Measurements from ENCODE around the gene EPN2. TPM values are rescaled to one million over a fixed set of nuclear protein-coding genes. Genes with fewer than 3 reads are reported as not detected.

Gene EPN2
- total and polyA plus RNA-seq, 12 donors: 12.0 to 53.8 (median 22.5) TPM

DNA sequence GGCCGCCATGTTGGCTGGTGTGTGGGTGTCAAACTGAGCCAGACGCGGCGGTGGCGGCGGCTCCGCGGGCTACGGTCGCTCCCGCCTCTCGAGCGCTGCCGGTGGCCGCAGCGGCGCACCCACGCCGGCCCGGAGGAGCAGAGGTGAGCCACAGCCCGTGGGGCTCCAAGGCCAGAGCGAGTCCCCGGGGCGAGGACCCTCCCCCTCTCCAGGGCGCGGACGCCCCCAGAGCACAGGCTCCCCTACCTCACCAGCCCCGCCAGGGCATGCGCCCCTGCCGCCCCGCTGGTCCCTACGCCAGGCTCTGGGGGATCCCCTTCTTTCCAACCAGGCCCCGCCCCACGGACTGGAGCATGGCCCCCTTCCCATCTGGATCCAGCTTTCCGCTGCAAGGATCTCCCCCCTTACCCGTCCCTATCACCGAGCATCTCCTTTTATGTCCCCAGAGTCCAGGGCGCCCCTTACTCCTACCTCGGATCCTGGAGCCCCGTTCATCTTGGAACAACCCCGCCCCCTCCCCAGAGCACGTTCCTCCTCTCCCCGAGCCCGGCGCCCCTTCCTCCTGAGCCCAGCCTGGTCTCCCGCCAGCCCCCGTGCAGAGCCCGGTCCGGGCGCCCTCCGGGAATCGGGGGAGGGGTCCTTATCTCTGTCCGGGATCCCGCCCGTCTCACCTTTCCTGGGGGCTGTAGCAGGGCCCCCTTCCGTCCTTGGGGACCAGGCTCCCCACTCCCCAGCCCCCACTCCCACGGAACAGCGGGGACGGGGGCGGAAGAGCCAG lies 412 bp downstream of the EPN2 start:
- Histone ChIP-seq H3K4me3 (peak overlapping the region; percentile 49 to 99 (median 81)), H3K36me3 (replicated peaks in 1 of 2) (no peaks in the 10 kb centered on the region), H3K27me3 (no peaks in the 10 kb centered on the region), H3K9me3 (replicated peaks in 1 of 3) (no peaks in the 10 kb centered on the region), H3K27ac (peak overlapping the region in 4 of 5 donors; percentile 45 to 89 (median 63)), H3K4me1 (replicated peaks in 1 of 2) (peaks cover 0 to 13% of the 10 kb centered on the region in 2 donors)
- TF ChIP-seq, protein P1, sequence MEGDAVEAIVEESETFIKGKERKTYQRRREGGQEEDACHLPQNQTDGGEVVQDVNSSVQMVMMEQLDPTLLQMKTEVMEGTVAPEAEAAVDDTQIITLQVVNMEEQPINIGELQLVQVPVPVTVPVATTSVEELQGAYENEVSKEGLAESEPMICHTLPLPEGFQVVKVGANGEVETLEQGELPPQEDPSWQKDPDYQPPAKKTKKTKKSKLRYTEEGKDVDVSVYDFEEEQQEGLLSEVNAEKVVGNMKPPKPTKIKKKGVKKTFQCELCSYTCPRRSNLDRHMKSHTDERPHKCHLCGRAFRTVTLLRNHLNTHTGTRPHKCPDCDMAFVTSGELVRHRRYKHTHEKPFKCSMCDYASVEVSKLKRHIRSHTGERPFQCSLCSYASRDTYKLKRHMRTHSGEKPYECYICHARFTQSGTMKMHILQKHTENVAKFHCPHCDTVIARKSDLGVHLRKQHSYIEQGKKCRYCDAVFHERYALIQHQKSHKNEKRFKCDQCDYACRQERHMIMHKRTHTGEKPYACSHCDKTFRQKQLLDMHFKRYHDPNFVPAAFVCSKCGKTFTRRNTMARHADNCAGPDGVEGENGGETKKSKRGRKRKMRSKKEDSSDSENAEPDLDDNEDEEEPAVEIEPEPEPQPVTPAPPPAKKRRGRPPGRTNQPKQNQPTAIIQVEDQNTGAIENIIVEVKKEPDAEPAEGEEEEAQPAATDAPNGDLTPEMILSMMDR (IDR thresholded peaks at IDR 0.05): peak in 3 of 6 experiments; percentile 33 to 37 (median 36)
- peak in 1 of 2 donors; percentile 72 for TF ChIP-seq POLR2A (IDR thresholded peaks at IDR 0.05)
- intact Hi-C loops (cut with DNase I): no loop called here
- DNase-seq: peak in 6 of 7 donors; percentile 14 to 76 (median 46)
- WGBS, 4 donors: 0 to 2% (median 1%) methylated on average over 25 to 60 of the region's 60 CpGs

DNA sequence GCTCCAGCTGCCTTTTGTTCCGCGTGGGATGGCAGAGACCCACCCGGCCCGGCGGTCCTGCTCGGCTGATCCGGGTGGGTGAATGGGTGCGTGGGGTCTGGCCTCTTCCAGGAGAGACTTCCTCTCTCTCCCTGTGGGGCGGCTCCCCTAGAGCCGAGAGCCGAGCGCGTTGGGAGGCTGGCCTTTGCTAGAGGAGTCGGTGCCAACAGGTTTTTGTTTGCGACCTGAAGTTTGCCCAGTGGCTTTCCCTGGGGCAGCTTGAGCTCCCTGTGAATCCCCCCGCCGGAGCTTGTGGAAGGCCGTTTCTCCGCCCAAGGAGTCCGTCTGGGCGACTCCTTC lies 970 bp downstream of the EPN2 start:
- peak; percentile 31 to 63 (median 45) for DNase-seq
- TF ChIP-seq, protein P1 (IDR thresholded peaks at IDR 0.05): no peak
- TF ChIP-seq POLR2A (IDR thresholded peaks at IDR 0.05): no peak
- intact Hi-C loops (cut with DNase I): no loop called here

DNA sequence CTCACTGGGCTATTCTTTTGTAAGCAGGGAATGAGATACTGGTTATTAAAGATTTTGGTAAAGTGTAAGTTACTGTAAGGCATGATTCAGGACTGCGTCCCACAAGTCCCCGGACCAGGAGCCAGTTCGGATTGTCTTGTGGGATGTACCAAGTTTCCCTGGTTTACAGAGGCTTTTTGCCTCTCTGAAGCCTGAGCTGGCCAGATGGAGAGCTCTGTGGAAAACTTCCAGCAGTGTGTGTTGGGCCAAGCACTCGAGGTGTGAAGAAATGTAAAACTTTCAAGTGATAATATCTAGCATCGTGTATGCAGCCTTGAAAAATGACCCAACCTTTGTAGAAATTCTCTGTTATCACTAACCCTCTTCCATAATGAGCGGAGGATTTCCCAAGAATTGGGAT lies 2.4 kb downstream of the EPN2 start:
- no peak overlapping the region for H3K27ac ChIP-seq
- H3K9me3 ChIP-seq (replicated peaks in 1 of 3): no peaks in the 10 kb centered on the region
- peak in 4 of 7 donors; percentile 27 to 54 (median 50) for DNase-seq
- no peaks in the 10 kb centered on the region for H3K27me3 ChIP-seq
- peaks cover 0 to 13% of the 10 kb centered on the region in 2 donors for H3K4me1 ChIP-seq (replicated peaks in 1 of 2)
- 42 to 63% (median 52%) methylated on average over 6 of the region's 6 CpGs for WGBS, 4 donors
- H3K36me3 ChIP-seq (replicated peaks in 1 of 2): no peaks in the 10 kb centered on the region
- H3K4me3 ChIP-seq: no peak overlapping the region
- TF ChIP-seq, protein P1 (IDR thresholded peaks at IDR 0.05): no peak
- no peak for TF ChIP-seq POLR2A (IDR thresholded peaks at IDR 0.05)
- intact Hi-C loops (cut with DNase I): no loop called here

More for the DNA sequence above, 970 bp downstream of the EPN2 start:
- Histone ChIP-seq H3K9me3 (replicated peaks in 1 of 3) (no peaks in the 10 kb centered on the region), H3K4me1 (replicated peaks in 1 of 2) (peaks cover 0 to 13% of the 10 kb centered on the region in 2 donors), H3K27ac (peak overlapping the region in 4 of 5 donors; percentile 45 to 89 (median 63)), H3K4me3 (peak overlapping the region; percentile 49 to 99 (median 81)), H3K36me3 (replicated peaks in 1 of 2) (no peaks in the 10 kb centered on the region), H3K27me3 (no peaks in the 10 kb centered on the region)
- WGBS, 4 donors: 0 to 3% (median 2%) methylated on average over 8 to 21 of the region's 21 CpGs

DNA sequence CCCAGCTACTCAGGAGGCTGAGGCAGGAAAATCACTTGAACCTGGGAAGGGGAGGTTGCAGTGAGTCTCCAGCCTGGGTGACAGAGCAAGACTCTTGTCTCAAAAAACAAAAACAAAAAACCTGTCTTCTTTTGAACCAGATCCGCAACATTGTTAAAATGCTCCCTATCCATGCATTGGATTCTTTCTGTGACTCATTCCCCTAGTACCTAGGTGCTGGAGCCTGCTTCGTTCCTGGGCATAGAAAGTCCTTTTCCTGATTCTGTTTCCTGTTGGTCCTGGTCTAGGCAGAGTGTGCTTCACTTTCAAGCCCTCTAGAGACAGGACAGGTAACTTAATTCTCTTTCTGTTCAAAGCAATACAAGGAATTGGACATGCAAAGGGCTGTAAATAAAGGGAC lies 5.2 kb downstream of the EPN2 start:
- intact Hi-C loops (cut with DNase I): no loop called here
- Histone ChIP-seq H3K27me3 (no peaks in the 10 kb centered on the region), H3K27ac (no peak overlapping the region), H3K36me3 (replicated peaks in 1 of 2) (no peaks in the 10 kb centered on the region), H3K4me3 (no peak overlapping the region), H3K9me3 (replicated peaks in 1 of 3) (no peaks in the 10 kb centered on the region), H3K4me1 (replicated peaks in 1 of 2) (peaks cover 0 to 14% of the 10 kb centered on the region in 2 donors)
- DNase-seq: no peak
- TF ChIP-seq, protein P1 (IDR thresholded peaks at IDR 0.05): no peak
- TF ChIP-seq POLR2A (IDR thresholded peaks at IDR 0.05): no peak
- 68 to 84% (median 71%) methylated on average over 2 of the region's 2 CpGs for WGBS, 4 donors

All from adrenal gland (tissue), 12 donors.